Measurements from ENCODE around the gene CEP128.
A peak's percentile ranks its signal among the peaks of the same experiment; 100 is the strongest.
"Not testable (repeated sequence)": the region's sequence is repeated elsewhere in the genome, so short reads cannot be mapped to it uniquely, and the experiment has no call there.

CEP128 gene

GRCh38 chr14:80953211-80953610 is 11.7 kb upstream of the CEP128 start:
- DNase-seq (ENCODE audit: low spot score): not testable (repeated sequence)

- no peak for DNase-seq (ENCODE audit: low spot score)
Observed at GRCh38 chr14:80951491-80951890, 10.0 kb upstream of the CEP128 start.

- DNase-seq (ENCODE audit: low spot score): no peak
Observed at GRCh38 chr14:80948291-80948690, 6.8 kb upstream of the CEP128 start.

DNA sequence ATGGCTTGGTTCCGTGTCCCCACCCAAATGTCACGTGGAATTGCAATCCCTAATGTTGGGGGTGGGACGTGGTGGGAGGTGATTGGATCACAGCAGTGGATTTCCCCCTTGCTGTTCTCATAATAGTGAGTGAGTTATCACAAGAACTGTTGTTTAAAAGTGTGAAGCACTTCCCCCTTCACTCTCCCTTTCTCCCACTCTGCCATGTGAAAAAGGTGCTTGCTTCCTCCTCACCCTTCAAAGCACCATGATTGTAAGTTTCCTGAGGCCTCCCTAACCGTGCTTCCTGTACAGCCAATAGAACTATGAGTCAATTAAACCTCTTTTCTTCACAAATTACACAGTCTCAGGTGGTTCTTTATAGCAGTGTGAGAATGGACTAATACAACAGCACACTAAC is 5.3 kb upstream of the CEP128 start:
- no peak for DNase-seq (ENCODE audit: low spot score)

GRCh38 chr14:80946187-80946586 is 4.6 kb upstream of the CEP128 start:
- DNase-seq (ENCODE audit: low spot score): peak; percentile 35

- no peak for DNase-seq (ENCODE audit: low spot score)
Observed at GRCh38 chr14:80944861-80945617, 3.5 kb upstream of the CEP128 start.

DNA sequence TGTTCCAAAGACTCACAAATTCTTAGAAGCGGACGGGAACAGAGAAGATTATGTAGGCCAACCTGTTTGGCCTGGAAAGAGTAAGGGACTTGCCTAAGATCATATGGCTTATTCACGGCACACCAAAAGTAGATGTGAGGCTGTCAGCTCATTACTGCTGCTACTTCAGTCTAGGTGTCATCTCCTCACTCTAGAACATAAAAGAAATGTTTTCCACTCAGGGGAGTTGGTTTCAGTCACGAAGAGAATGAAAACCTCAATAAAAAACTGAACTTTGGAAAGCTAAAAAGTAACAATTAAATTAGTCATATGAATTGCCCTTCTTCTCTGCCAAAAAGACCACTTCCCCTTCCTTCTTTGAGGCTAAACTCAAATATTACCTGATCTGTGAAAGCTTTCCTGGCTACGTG is 658 bp upstream of the CEP128 start:
- no peak for DNase-seq (ENCODE audit: low spot score)

DNA sequence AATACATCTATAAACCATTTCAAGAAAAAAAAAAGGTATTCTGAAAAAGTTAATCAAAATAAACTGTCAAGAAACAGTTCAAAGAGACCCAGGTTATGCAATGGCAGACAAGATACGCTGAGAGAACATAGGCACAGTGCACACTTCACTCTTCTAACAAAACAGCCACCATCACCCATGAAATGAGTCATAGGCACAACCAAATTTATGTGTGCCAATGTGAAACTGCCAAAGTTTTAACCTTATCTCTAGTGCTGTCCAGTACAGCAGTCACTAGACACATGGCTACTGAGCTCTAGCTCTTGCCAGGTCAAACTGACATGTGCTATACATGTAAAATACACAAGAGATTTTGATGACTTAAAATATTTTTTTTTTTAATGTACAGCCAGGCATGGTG is 1.4 kb downstream of the CEP128 start:
- DNase-seq (ENCODE audit: low spot score): no peak

GRCh38 chr14:80933686-80934085 is 7.9 kb downstream of the CEP128 start:
- no peak for DNase-seq (ENCODE audit: low spot score)

- DNase-seq (ENCODE audit: low spot score): no peak
Observed at GRCh38 chr14:80933282-80933681, 8.3 kb downstream of the CEP128 start.

- peak; percentile 97 for DNase-seq (ENCODE audit: low spot score)
Observed at GRCh38 chr14:80930836-80931389, 10.6 kb downstream of the CEP128 start.

GRCh38 chr14:80930095-80930494 is 11.4 kb downstream of the CEP128 start:
- DNase-seq (ENCODE audit: low spot score): no peak

DNA sequence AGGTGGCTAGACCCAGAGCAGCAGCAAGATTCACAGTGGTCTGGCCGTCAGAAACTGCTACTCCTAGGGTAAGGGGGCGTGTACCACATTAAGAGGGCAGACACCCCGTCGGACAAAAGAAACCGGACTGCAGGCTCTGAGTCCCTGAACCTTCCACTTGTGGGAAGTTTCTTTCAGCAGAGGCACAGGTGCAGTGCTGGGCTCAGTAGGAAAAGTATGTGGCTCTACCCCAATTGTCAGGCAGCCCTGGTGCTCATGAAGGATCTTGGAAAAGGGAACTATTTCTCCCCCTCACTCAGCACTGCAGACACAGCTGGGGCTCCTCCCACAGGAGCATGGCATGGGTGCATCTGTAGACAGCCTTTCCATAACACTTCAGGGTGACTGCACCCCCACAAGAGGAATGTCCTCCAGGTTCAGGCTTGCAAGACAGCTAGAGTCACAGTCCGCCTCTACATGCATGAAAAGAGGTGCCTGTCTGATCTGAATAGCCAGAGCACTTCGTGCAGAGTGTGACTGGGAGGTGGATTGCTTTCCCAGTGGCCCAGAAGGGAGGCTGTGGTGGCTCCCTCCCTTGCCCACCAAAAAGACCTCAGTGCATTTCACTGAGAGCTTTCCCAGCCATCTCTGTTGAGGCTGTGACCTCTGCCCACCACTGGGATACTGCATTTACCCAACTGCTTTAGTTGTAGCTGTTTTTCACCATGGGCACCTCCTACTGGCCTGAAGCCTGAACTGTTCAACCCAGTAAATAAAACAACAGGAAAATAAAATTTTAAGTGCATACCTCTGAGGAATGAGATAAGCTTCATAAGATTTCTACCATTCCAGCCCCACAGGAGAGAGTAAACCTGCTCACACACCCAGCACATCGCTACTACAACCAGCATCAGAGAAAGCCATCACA is 14.2 kb downstream of the CEP128 start:
- no peak for DNase-seq (ENCODE audit: low spot score)

- peak; percentile 55 for DNase-seq (ENCODE audit: low spot score)
Observed at GRCh38 chr14:80926397-80927082, 15.0 kb downstream of the CEP128 start.

- DNase-seq (ENCODE audit: low spot score): peak; percentile 4
Observed at GRCh38 chr14:80924365-80925103, 17.0 kb downstream of the CEP128 start.

DNA sequence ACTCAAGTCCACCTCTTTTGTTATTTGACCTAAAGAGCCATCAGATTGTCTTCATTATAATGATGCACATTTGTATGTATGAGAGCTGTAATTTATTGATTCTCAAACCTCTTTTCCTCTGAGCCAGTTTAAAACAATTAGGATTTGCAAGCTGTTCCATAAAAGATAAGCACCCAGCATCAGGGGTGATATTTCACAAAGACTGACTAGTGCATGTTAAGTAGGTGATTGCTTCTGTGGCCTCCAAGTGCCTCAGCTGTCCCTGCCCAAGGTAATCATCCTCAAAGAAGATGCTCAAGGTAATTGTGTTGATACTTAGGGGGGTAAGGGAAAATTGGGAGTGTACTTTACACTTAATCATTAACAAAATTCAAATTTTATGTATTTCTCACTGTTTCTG is 18.2 kb downstream of the CEP128 start:
- no peak for DNase-seq (ENCODE audit: low spot score)

DNA sequence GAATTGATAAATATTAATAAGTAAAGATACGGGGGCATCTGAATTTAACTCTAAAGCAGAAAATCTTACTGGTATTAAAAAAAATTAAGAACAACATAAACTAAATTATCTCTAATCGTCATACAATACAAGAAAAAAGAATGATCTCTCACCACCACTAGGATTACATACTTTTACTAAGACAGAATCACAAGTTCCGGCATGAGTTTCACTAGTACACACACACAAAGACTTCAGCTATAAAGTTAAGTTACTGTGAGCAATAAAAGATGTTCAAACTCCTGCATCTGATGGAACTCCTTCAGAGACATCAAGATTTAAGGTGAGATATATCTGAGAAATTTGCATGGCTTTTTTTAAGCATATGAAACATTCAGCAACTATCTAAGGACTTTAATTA is 21.9 kb downstream of the CEP128 start:
- no peak for DNase-seq (ENCODE audit: low spot score)

DNA sequence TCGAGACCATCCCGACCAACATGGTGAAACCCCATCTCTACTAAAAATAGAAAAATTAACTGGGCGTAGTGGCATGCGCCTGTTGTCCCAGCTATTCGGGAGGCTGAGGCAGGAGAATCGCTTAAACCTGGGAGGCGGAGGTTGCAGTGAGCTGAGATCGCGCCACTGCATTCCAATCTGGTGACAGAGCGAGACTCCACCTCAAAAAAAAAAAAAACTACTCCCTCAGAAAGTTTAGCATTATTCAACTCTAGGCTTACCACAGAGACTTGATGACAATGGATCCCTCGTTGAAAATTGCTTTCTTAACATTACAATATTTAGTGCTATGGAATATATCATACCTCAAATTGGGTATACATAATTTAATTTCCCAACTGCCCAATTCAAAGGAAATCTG is 29.5 kb downstream of the CEP128 start:
- not testable (repeated sequence) for DNase-seq (ENCODE audit: low spot score)

DNA sequence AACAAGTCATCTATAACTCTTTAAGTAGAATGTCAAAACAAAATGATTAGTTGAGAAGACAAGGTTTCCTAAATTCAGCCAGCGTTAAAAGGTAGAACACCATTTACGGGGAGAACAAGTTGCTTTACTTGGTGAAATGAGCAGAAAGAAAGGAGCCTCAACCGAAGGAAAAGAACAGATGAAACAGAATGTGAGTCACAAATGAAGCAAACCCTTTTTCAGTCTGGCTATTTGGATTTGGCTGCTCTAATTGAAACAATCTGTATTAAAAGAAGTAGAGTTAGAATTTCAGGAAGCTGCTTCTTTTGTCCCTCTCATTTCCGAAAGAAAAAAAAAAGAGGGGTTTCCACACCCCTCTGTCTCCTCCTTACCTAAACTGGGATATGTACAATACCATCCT is 34.6 kb downstream of the CEP128 start:
- DNase-seq (ENCODE audit: low spot score): no peak

DNA sequence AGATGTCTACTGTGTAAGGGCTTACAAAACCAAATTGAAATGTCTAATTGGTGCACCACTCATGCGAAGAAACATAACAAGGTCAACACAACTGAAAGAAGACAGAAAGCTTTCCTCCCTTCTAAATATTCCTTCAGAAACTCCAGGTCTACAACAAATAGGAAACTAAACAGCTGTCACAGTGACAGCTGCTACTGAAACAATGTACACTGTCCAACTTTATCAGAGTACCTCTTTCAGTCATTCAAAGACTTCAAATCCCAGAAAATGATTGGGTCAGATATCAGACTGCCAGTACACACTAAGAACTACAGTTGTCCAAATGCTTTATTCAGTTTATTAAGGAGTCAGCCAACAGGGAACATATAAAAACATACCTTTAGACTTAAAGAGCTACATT is 35.2 kb downstream of the CEP128 start:
- DNase-seq (ENCODE audit: low spot score): no peak

- no peak for DNase-seq (ENCODE audit: low spot score)
Observed at GRCh38 chr14:80902608-80903007, 38.9 kb downstream of the CEP128 start.

- DNase-seq (ENCODE audit: low spot score): no peak
Observed at GRCh38 chr14:80901822-80902221, 39.7 kb downstream of the CEP128 start.
